K562 (cell line): Measurements from ENCODE around the gene KPNB1. TPM values are rescaled to one million over a fixed set of nuclear protein-coding genes. Genes with fewer than 3 reads are reported as not detected.

ENCODE experiments used
- ATAC-seq: fragments of 200-7000 bp; cut with Tn5 transposase; 3 replicates; pipeline ENCODE4 v1.9.1; 2020; ENCODE audit warnings: moderate library complexity
- BruUV-seq: library from RNA; stranded (reverse); fragments of 400-500 nt; replicated peaks from 2 replicates; lab custom pipeline; 2021; lab: Mats Ljungman, UMichigan
- CTCF ChIA-PET: fragments of 300-600 bp; formaldehyde crosslinking; extraction: SDS; loops from one replicate; lab custom pipeline; 2021; ENCODE audit warnings: low intra/inter-chr PET ratio; lab: Yijun Ruan, JAX
- POLR2A ChIA-PET: fragments of 300-600, 350-650 bp; sonication (Branson Sonifier 250); formaldehyde crosslinking; extraction: SDS; loops from one replicate; lab custom pipeline; 2021; ENCODE audit warnings: antibody characterized with exemption, inconsistent platforms; lab: Yijun Ruan, JAX
- DNase-seq, 4 experiments: peaks; one replicate each; pipeline versions ENCODE4 v3.0.0 to v3.0.0-alpha.2; 2011 to 2018; ENCODE audit warnings: low spot score in 3 of 4, mixed read lengths in 3 of 4; ENCODE audit errors: extremely low read depth in 1 of 4
- FAIRE-seq: peaks from 2 replicates; lab custom pipeline; 2011; peaks lifted over from hg19 to GRCh38; lab: Jason Lieb, UNC
- H2AFZ ChIP-seq: 2 replicates; pipeline ENCODE4 v1.6.0; 2011; ENCODE audit warnings: low read depth, low read length, control low read depth, inconsistent platforms
- H3K27ac ChIP-seq: fragments of 200-600 bp; 3 replicates; pipeline ENCODE4 v1.8.0; 2011; ENCODE audit warnings: low read depth, mild to moderate bottlenecking, control low read depth, inconsistent platforms, low read length, moderate library complexity, mixed read lengths; ENCODE audit errors: extremely low read depth
- H3K27me3 ChIP-seq, 2 experiments: fragments of 300-600 bp in 1 of 2; 2 replicates in 1 of 2; 3 replicates in 1 of 2; pipeline versions ENCODE4 v1.6.0 to v1.8.0; 2011; ENCODE audit warnings: inconsistent platforms in 2 of 2, low read length in 2 of 2, mild to moderate bottlenecking in 1 of 2, mixed read lengths in 1 of 2, moderate library complexity in 1 of 2; ENCODE audit not compliant: control insufficient read depth in 2 of 2, insufficient read depth in 2 of 2
- H3K36me3 ChIP-seq: fragments of 300-600 bp; 3 replicates; pipeline ENCODE4 v1.8.0; 2011; ENCODE audit warnings: mild to moderate bottlenecking, low read length, inconsistent platforms; ENCODE audit not compliant: control insufficient read depth, insufficient read depth
- H3K4me1 ChIP-seq, 2 experiments: fragments of 200-600 bp in 1 of 2; replicated peaks in 1 of 2; 2 replicates in 1 of 2; 3 replicates in 1 of 2; pipeline versions ENCODE4 v1.5.1 to v1.8.0; 2011; ENCODE audit warnings: inconsistent platforms in 2 of 2, low read length in 2 of 2, mild to moderate bottlenecking in 1 of 2, mixed read lengths in 1 of 2, moderate library complexity in 1 of 2; ENCODE audit not compliant: control insufficient read depth in 2 of 2, insufficient read depth in 2 of 2
- H3K4me2 ChIP-seq: 2 replicates; pipeline ENCODE4 v1.6.1; 2011; ENCODE audit warnings: low read length, control low read depth, inconsistent platforms, mixed read lengths; ENCODE audit not compliant: insufficient read depth
- H3K4me3 ChIP-seq: fragments of 200-600 bp; sonication (generic), shearing (Covaris generic); 2 replicates; pipeline ENCODE4 v1.5.1; 2016; ENCODE audit warnings: control low read depth, inconsistent platforms
- H3K79me2 ChIP-seq: fragments of 200-600 bp; 3 replicates; pipeline ENCODE4 v1.8.0; 2011; ENCODE audit warnings: low read length, inconsistent platforms; ENCODE audit not compliant: control insufficient read depth, insufficient read depth
- H3K9ac ChIP-seq, 2 experiments: 2 replicates each; pipeline versions ENCODE4 v1.6.0 to v1.6.1; 2011; ENCODE audit warnings: low read depth in 2 of 2, low read length in 2 of 2, control low read depth in 1 of 2, inconsistent platforms in 1 of 2, mild to moderate bottlenecking in 1 of 2, mixed read lengths in 1 of 2; ENCODE audit not compliant: insufficient read depth in 1 of 2
- H3K9me1 ChIP-seq: one replicate; pipeline ENCODE4 v1.6.0; 2011; ENCODE audit warnings: inconsistent platforms, mild to moderate bottlenecking, low read length, moderate library complexity; ENCODE audit not compliant: control insufficient read depth, insufficient read depth
- H3K9me3 ChIP-seq: replicated peaks from 2 replicates; pipeline ENCODE4 v1.5.1; 2011; ENCODE audit warnings: low read depth, low read length, inconsistent platforms; ENCODE audit not compliant: control insufficient read depth, insufficient read depth
- H4K20me1 ChIP-seq: replicated peaks from 2 replicates; pipeline ENCODE4 v1.6.1; 2011; ENCODE audit warnings: low read length, inconsistent platforms, mixed read lengths; ENCODE audit not compliant: control insufficient read depth, insufficient read depth
- CEBPB ChIP-seq: fragments of 450-650 bp; IDR thresholded peaks from 2 replicates; pipeline ENCODE4 v1.6.1; 2016; ENCODE audit warnings: missing genetic modification characterization, missing compliant biosample characterization
- GATAD2B ChIP-seq: fragments of 450-650 bp; IDR thresholded peaks from 2 replicates; pipeline ENCODE4 v1.6.1; 2017; ENCODE audit warnings: mild to moderate bottlenecking, borderline replicate concordance
- HCFC1 ChIP-seq: IDR thresholded peaks from 2 replicates; pipeline ENCODE4 v1.6.1; 2012; ENCODE audit warnings: low read depth, low read length, improper control_type of control experiment
- MBD2 ChIP-seq: sonication (generic); IDR thresholded peaks from 2 replicates; pipeline ENCODE4 v1.6.1; 2016; ENCODE audit warnings: low read depth, borderline replicate concordance
- NRF1 ChIP-seq, 2 experiments: fragments of 450-650 bp; IDR thresholded peaks in 1 of 2; conservative IDR thresholded peaks in 1 of 2; 2 replicates each; pipeline ENCODE4 v1.6.1; 2014; ENCODE audit warnings: mild to moderate bottlenecking in 2 of 2
- POLR2AphosphoS2 ChIP-seq: IDR thresholded peaks from 2 replicates; pipeline ENCODE4 v1.6.1; 2012; ENCODE audit warnings: low read length, improper control_type of control experiment
- RBBP5 ChIP-seq: fragments of 200-600 bp; sonication (generic); IDR thresholded peaks from 2 replicates; pipeline ENCODE4 v1.6.1; 2012; ENCODE audit warnings: borderline replicate concordance, mild to moderate bottlenecking, low read length, control low read depth, inconsistent platforms; ENCODE audit not compliant: insufficient read depth, poor library complexity, severe bottlenecking
- RFX7 ChIP-seq: fragments of 250-450 bp; sonication (Bioruptor Pico); IDR thresholded peaks from 2 replicates; pipeline ENCODE4 v1.5.1; 2021; ENCODE audit warnings: mild to moderate bottlenecking
- SMAD1 ChIP-seq: fragments of 150-350 bp; IDR thresholded peaks from 2 replicates; pipeline ENCODE4 v1.6.1; 2014; ENCODE audit warnings: low read length, low read depth; ENCODE audit not compliant: partially characterized antibody
- SMARCC2 ChIP-seq: fragments of 450-650 bp; IDR thresholded peaks from 2 replicates; pipeline ENCODE4 v1.6.1; 2017; ENCODE audit warnings: antibody characterized with exemption, moderate library complexity, mild to moderate bottlenecking, low read depth
- SRF ChIP-seq, 2 experiments: fragments of 250-450, 450-650 bp in 1 of 2; sonication (Bioruptor Pico) in 1 of 2; sonication (generic) in 1 of 2; formaldehyde crosslinking; IDR thresholded peaks; 2 replicates each; pipeline versions ENCODE4 v1.5.0 to v1.5.1; 2020 to 2022; ENCODE audit warnings: mild to moderate bottlenecking in 1 of 2, missing genetic modification reagents in 1 of 2
- SRSF3 ChIP-seq: fragments of 200-400 bp; formaldehyde crosslinking; IDR thresholded peaks from 2 replicates; pipeline ENCODE4 v1.6.1; 2016; ENCODE audit warnings: mild to moderate bottlenecking, low read length, moderate library complexity; ENCODE audit not compliant: insufficient read depth
- THAP7 ChIP-seq: fragments of 250-450 bp; sonication (Bioruptor Pico); IDR thresholded peaks from 2 replicates; pipeline ENCODE4 v1.5.0; 2021
- ZNF121 ChIP-seq: sonication (generic); formaldehyde crosslinking; conservative IDR thresholded peaks from 2 replicates; pipeline ENCODE4 v1.8.0; 2022; ENCODE audit warnings: missing genetic modification reagents
- ZNF134 ChIP-seq: fragments of 250-450 bp; sonication (Bioruptor Pico); conservative IDR thresholded peaks from 2 replicates; pipeline ENCODE4 v1.4.0; 2020
- ZNF263 ChIP-seq: sonication (generic); formaldehyde crosslinking; IDR thresholded peaks from 2 replicates; pipeline ENCODE4 v1.8.0; 2022; ENCODE audit warnings: mild to moderate bottlenecking, missing genetic modification reagents, borderline replicate concordance
- ZNF586 ChIP-seq: fragments of 450-650 bp; formaldehyde crosslinking; conservative IDR thresholded peaks from 2 replicates; pipeline ENCODE4 v1.4.0; 2020; ENCODE audit warnings: mild to moderate bottlenecking, moderate library complexity
- WGBS: fragments of 100-300 bp; shearing (Covaris generic); methylation state at CpG from one replicate; pipeline ENCODE4 v1.1.6; 2016; ENCODE audit warnings: low coverage, mixed read lengths; ENCODE audit not compliant: insufficient coverage; ENCODE audit errors: missing lambda C conversion rate; 5-methylcytosine and 5-hydroxymethylcytosine counted together
- in situ Hi-C: fragments of 300-500 bp; cut with MboI; formaldehyde crosslinking; loops from 4 replicates; pipeline ENCODE4 v1.15.0; 2018; ENCODE audit warnings: inconsistent platforms, mixed read lengths
- intact Hi-C: fragments of 100-400 bp; cut with micrococcal nuclease; formaldehyde crosslinking; loops from 2 replicates; pipeline ENCODE4 v1.14.2; 2022
- polyA plus RNA-seq, 8 experiments: library from polyadenylated mRNA; depleted of rRNA in 4 of 8; stranded (reverse) in 5 of 8; unstranded in 3 of 8; fragments of >200 nt; fragmentation: Nextera tagmentation in 2 of 8; fragmentation: Illumina TruSeq in 1 of 8; extraction: Ambion mirVana in 2 of 8; extraction: Trizol in 1 of 8; gene quantifications; 2 replicates each; pipeline versions ENCODE4 v1.2.1 to v1.2.3, GENCODE V29; 2011 to 2014; ENCODE audit warnings: inconsistent platforms in 1 of 8, missing spikeins in 1 of 8
- total RNA-seq, 7 experiments: library from RNA; depleted of rRNA in 6 of 7; stranded (reverse); fragments of >200 nt in 6 of 7; fragmentation: Illumina TruSeq in 2 of 7; extraction: Trizol in 2 of 7; gene quantifications; 2 replicates each; pipeline versions ENCODE4 v1.2.1 to v1.2.3, GENCODE V29; 2011 to 2021; ENCODE audit warnings: low replicate concordance in 1 of 7
- TF ChIP-seq, protein P1 (sequence below): fragments of 450-650 bp; conservative IDR thresholded peaks from 2 replicates; pipeline ENCODE4 v1.6.1; 2016; ENCODE audit warnings: missing genetic modification characterization, low read depth, mild to moderate bottlenecking, missing compliant biosample characterization, moderate library complexity
- TF ChIP-seq, protein P2 (sequence below): fragments of 250-450 bp; sonication (Bioruptor Pico); IDR thresholded peaks from 2 replicates; pipeline ENCODE4 v1.8.0; 2022; ENCODE audit warnings: inconsistent platforms, mild to moderate bottlenecking, moderate library complexity, borderline replicate concordance
- TF ChIP-seq, protein P3 (sequence below): sonication (generic); formaldehyde crosslinking; IDR thresholded peaks from 2 replicates; pipeline ENCODE4 v1.8.1; 2022; ENCODE audit warnings: missing genetic modification reagents

The KPNB1 gene
- total and polyA plus RNA-seq, 9 of the 15 experiments (the other 6 are each of a cell fraction or from before 2014, with no cell fraction given) = 154 to 622 (median 354) TPM

DNA sequence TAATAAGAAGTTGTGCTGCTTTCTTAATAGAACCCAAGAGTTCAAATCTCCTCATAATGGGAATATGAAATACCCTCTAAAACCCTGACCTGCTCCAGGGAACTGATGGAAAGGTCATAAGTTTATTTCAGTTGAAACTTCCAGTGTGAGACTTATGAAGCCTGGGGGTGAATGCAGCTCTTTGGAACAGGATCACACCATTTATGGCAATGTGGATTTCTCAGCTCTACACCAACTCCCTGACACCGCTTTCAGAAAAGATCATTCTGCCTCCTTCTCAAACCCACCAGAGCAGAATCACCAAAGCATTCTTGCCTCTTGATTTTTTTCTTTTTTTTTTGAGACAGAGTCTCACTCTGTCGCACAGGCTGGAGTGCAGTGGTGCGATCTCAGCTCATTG lies 16.7 kb upstream of the KPNB1 start:
- Histone ChIP-seq H3K79me2 (no peaks in the 10 kb centered on the region), H3K27ac (no peak overlapping the region), H3K4me2 (no peak overlapping the region), H3K36me3 (no peaks in the 10 kb centered on the region), H2AFZ (no peak overlapping the region), H3K9me3 (no peaks in the 10 kb centered on the region), H4K20me1 (no peaks in the 10 kb centered on the region), H3K9me1 (no peaks in the 10 kb centered on the region), H3K4me3 (no peak overlapping the region), H3K27me3 (no peaks in the 10 kb centered on the region), H3K4me1 (peaks cover 0 to 7% of the 10 kb centered on the region in 2 experiments; a peak in 3 of 5 replicates), H3K9ac (no peak overlapping the region)
- FAIRE-seq (no peak), ATAC-seq (no peak), DNase-seq (no peak)
- in situ Hi-C loops = no loop called here
- TF ChIP-seq RFX7 (CRISPR knock-in tag) = no peak
- TF ChIP-seq CEBPB (tag) = no peak
- no peak for TF ChIP-seq SRSF3
- TF ChIP-seq HCFC1 = no peak
- TF ChIP-seq SMARCC2 = no peak
- TF ChIP-seq, protein P1, sequence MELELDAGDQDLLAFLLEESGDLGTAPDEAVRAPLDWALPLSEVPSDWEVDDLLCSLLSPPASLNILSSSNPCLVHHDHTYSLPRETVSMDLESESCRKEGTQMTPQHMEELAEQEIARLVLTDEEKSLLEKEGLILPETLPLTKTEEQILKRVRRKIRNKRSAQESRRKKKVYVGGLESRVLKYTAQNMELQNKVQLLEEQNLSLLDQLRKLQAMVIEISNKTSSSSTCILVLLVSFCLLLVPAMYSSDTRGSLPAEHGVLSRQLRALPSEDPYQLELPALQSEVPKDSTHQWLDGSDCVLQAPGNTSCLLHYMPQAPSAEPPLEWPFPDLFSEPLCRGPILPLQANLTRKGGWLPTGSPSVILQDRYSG (tag) = no peak
- TF ChIP-seq ZNF263 (CRISPR knock-in tag) = no peak
- no peak for TF ChIP-seq ZNF586 (CRISPR knock-in tag)
- TF ChIP-seq GATAD2B = no peak
- no peak for TF ChIP-seq RBBP5
- no peak for TF ChIP-seq SRF (CRISPR knock-in tag; IDR thresholded peaks at IDR 0.05)
- no peak for TF ChIP-seq MBD2
- no peak for TF ChIP-seq ZNF121 (CRISPR knock-in tag)
- TF ChIP-seq, protein P2, sequence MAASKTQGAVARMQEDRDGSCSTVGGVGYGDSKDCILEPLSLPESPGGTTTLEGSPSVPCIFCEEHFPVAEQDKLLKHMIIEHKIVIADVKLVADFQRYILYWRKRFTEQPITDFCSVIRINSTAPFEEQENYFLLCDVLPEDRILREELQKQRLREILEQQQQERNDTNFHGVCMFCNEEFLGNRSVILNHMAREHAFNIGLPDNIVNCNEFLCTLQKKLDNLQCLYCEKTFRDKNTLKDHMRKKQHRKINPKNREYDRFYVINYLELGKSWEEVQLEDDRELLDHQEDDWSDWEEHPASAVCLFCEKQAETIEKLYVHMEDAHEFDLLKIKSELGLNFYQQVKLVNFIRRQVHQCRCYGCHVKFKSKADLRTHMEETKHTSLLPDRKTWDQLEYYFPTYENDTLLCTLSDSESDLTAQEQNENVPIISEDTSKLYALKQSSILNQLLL (CRISPR knock-in tag) = no peak
- TF ChIP-seq THAP7 (CRISPR knock-in tag) = no peak
- no peak for TF ChIP-seq ZNF134 (CRISPR knock-in tag)
- no peak for TF ChIP-seq POLR2AphosphoS2
- TF ChIP-seq NRF1 (conservative IDR thresholded peaks at IDR 0.05 in 1 of 2, IDR thresholded peaks at IDR 0.05 in 1 of 2) = no peak
- TF ChIP-seq, protein P3, sequence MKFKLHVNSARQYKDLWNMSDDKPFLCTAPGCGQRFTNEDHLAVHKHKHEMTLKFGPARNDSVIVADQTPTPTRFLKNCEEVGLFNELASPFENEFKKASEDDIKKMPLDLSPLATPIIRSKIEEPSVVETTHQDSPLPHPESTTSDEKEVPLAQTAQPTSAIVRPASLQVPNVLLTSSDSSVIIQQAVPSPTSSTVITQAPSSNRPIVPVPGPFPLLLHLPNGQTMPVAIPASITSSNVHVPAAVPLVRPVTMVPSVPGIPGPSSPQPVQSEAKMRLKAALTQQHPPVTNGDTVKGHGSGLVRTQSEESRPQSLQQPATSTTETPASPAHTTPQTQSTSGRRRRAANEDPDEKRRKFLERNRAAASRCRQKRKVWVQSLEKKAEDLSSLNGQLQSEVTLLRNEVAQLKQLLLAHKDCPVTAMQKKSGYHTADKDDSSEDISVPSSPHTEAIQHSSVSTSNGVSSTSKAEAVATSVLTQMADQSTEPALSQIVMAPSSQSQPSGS (CRISPR knock-in tag) = no peak
- no peak for TF ChIP-seq SMAD1
- intact Hi-C loops = no loop called here
- CTCF ChIA-PET = no interaction called here
- POLR2A ChIA-PET = interaction anchor here (3.4 kb wide), 1 partner anchor 16 kb away, joined by 19 read pairs; the partner anchor contains the start of gene KPNB1
- no TSS peak for BruUV-seq
- 100% methylated on average over 1 of the region's 3 CpGs for WGBS
